Kidney capillary endothelial cell (primary cell): ENCODE data around the gene GH2.
A peak's percentile ranks its signal among the peaks of the same experiment; 100 is the strongest.
"Not testable (repeated sequence)": the region's sequence is repeated elsewhere in the genome, so short reads cannot be mapped to it uniquely, and the experiment has no call there.

Source experiments
- DNase-seq: peaks from one replicate; pipeline ENCODE4 v3.0.0-alpha.2; 2018; ENCODE audit warnings: low spot score

GH2 gene

DNA sequence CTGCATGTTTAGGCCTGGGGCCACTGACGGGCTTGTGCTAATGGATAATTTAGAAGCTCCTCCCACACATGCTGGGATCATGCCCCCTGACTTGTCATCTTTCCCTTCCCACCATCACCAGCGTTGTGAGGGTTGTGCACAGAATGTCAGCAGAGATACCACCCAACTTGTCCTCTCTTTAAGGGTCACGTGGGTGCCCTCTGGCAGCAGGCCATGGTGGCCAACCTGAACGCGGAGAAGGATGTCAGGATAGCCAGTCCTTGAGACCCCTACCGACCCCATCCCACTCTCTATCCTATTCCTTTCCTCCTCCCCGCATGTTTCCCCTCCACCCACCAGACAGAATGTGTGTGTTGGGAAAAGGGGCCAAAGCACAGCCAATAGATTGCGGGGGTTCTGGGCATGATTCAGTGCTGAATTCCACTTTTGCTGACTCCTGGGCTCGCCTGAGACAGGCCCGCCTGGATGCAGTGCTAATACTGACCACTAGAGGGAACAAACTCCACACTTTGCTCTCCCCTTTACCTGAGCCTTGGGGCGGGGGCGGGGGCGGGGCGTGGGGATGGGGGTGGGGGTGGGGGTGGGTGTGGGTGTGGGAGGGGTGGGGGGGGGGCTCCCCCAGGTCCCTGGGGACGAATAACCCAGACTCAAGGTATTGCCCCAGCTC, at the start of gene GH2:
GH2 (minus strand) TSS at position 10 of the 667 bp plus-strand sequence. CDS start 143 bp downstream, outside the sequence.
- peak; percentile 37 for DNase-seq

DNA sequence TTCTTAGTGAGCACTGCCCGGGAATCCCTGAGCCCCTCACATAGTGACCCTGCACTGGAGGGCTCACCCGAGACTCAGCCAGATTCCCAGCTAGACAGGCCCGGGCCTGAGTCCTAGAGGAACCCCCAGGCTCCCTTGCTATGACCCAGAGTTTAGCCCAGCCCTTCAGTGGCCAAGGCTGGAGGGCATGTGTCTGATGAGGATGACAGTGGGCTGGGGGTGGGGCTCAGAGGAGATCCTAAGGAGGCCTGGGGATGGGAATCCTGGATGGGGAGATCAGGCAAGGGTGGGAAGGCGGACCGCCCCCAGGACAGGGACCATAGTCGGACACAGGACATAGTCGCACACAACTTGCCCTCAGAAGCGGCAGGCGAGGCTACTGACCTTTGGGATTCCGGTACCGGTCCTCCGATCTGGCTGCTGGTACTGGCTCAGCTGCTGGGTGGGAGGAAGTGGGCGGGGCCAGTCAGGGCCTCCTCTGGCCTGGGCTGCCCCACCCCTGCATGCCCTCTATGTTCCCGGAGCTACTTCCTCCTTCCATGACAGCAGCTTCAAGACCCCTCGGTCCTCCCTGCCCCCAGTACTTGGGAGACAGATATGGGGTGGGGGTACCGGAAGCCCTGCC, 49.3 kb upstream of the GH2 start:
- peak; percentile 20 for DNase-seq

DNA sequence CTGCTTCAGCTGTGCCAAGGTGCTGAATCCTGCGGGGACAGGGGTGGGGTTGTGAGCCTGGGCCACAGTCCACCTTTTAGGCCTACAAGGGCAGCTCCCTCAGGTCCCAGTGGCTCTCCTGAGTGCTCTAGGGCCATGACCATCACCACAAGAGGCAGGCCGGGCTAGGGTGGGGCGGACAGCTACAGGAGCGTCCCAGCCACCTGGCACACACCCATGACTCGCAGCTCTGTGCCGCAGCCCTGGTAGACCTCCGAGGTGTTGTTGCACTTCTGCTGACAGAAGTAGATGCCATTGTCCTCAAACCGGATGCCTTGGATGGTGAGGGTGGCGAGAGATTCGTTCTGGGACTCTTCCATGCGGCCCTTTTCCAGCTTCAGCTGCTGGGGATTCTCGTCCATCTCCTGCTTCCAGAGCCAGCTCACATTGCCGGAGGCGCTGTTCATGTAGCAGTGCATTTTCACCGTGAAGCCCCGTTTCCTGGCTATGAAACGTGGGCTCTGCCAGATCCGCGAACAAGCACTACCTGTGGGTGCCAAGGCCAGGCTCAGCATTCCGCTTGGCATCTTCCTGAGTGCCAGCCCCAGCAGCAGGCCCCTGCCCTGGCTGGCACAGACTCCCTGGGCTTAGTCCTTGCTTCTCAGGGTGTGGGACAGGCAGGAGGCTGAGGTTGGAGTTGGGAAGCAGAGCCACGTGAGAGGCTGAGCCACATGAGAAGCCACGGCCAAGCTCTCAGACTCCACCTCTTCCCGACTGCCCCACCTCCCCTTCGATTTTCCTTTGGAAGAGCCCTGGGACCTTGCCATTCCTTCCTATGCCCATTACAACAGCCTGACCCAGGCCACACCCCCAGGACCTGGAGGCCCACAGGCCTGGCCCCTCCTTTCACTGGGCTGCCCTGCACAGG, 48.4 kb upstream of the GH2 start:
- DNase-seq: no peak

DNA sequence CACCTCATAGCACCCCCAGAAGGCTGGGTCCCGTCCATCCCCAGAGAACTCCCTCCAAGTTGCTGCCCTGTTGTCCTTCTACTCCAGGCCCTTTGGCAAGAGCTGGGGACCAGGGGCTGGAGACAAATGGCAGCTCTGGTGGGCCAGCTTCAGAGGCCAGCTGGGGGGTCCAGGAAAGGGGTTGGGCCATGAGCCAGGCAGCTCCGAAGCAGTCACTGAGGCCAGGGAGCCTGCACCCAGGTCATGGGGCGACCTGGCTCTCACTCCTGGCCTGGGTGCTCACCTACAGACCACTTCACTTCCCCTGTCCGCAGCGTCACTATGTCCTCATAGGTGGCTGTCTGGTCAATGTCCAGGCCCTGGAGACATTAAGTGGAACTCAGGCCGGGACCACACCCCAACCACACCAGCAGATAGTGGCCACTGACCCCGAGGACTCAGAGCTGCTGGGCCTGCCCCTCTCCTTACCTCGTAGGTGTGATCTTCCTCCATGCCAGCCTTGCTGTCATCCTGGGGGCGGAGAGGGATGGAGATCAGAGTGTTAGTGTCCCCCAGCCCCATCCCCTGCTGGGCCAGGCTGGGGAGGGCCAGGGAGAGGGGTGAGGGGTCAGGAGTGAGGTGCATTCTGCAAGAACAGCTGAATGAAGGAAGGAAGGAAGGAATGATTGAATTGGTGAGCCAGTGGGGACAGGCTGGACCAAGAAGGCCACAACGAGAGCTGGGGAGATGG, 47.4 kb upstream of the GH2 start:
- DNase-seq: no peak

DNA sequence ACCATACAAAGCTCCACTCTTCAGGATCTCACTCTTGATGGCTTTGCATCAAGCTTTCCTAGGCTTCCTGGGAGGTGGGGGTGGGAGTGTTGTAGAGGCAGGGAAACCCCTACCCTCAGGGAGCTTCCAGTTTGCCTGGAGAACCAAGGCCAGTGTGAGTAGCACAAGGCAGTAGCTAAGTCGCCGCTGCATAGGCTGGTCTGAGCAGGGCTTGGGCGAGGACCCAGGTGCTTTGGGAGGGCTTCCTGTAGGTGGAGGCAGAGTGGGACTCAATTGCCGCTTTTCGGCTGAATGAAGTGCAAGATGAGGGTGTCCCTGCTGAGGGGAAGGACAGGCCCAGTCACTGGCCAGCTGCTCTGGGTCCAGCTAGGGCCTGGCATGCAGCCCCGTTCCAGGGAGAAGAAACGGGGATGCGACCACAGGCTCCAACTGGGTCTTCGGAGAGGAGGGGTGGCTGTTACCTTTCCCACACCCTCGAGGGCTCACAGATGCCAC, 46.5 kb upstream of the GH2 start:
- DNase-seq: no peak

DNA sequence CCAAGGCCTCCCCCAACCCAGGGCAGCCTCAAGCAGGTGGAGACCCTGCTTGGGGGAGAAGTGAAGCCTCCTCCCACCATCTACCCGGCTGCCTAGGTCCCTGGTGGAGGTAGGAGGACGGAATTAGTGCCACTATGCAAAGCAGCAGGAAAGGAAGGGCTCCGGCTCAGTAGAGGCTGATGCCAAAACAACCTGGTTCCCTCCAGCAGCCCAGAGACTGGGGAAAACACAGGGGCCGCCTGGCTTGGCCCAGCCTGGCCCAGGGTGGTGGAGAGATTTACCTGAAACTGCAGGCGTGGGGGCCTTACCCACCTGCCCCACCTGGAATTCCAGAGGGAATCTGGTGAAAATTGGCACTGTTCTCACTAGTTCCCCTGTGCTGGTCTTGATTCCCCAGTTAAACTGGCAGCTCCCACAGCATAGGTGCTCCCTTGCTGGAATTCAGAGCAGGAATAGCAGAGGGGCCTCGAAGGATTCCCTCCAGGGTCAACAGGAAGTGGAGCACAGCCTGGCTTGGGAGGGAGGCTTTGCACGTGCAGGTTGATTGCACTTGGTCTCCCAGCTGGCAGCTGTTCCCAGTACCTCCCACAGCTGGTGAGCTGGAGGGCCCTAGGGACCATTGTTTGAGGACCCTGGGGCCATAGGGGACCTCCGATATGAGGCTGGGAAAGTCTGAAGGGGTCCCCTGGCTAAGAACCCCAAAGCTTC, 45.9 kb upstream of the GH2 start:
- DNase-seq: no peak

DNA sequence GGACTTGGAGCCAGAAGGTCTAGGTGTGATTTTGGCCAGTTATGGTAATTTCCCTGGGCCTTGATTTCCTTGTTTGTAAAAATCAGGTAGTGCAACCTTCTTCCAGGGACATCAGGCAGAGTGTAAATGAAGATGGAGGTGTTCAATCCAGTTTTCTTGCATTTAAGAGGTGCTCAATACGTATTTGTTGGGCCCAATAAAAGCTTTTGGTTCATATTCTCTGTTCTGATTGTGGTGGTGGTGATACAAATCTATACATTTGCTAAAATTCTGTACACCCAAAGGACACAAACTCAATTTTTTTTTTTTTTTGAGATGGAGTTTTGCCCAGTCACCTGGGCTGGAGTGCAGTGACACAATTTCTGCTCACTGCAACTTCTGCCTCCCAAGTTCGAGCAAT, 44.4 kb upstream of the GH2 start:
- no peak for DNase-seq

DNA sequence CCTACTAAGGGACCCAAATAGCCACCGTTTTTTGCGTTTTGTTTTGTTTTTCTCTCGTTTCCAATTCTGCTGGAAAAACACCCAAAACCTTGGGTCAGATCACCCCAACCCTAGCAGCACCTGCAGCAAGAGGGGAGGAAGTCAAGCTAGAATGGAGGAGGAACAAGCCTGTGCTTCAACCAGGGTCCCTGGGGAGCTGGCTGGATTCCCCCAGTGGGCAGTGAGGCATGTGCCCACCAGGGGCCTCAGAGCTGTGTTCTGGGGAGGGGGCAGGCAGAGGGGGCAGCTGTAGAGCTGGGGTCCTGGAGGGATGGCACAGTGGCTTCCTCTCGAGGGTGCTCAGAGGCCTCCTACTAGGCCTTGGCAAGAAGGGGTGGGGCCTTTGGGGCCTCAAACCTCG, 43.9 kb upstream of the GH2 start:
- no peak for DNase-seq

DNA sequence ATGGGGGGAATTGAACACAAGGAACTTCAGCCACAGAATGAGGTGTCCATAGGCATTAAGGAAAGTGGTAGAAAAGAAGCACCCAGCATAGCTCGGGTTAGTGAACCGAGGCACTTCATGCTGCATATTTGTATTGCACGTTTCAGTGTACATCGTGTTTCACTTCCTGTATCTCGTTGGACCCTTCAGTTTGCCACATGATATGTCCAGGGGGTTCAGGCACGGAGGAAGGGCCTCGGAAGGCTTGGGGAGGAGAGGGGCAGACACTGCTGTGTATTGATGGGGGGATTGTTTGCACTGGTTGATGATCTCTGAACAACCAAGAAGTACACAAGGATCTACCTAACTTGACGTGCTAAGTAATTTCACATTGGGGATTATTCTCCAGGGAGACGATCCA, 40.7 kb upstream of the GH2 start:
- not testable (repeated sequence) for DNase-seq

DNA sequence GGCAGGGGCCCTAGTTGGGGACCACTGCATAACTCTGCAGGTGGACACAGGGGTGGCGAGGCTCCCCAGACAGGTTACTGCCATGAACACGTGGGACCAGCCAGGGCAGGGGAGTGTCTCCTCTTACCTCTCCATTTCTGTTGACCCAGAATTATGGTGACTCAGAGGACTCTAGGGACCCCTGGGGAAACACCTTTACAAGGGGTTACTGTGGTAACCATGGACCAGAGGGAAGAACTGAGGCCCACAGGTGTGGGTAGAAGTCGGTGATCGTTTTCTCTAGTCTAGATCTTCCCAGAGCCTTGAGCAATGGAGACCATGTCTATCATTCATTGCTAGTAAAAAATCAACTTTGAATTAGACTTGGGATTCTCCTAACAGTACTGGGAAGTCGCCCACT, 39.0 kb upstream of the GH2 start:
- not testable (repeated sequence) for DNase-seq

DNA sequence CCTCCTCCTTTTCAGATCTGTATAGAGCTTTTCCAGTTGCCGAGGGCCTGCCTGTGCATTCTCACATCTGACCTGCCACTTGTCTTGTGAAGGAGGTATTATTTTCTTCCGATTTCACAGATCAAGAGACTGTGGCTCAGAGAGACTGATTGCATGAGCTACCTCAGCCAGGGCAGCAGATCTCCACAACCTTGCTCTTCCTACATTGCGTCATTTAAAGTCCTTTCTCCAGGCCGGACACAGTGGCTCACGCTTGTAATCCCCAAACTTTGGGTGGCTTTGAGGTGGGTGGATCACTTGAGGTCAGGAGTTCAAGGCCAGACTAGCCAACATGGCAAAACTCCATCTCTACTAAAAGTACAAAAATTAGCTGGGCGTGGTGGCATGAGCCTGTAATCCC, 38.3 kb upstream of the GH2 start:
- DNase-seq: not testable (repeated sequence)

DNA sequence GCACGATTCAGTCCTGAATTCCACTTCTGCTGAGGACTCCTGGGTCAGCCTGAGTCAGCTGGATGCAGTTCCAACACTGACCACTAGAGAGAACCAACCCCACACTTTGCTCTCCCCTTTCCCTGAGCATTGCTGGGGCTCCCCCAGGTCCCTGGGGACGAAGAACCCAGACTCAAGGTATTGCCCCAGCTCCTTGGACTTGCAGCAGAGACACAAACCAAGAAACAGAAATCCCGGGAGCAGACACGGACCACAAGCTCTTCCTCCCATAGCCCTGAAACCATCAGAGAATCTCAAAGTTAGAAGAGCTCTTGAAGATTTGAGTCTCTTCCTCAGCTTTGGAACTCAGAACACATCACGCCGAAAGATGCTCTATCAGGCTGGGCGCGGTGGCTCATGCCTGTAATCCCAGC, 37.6 kb upstream of the GH2 start:
- DNase-seq: peak; percentile 44

DNA sequence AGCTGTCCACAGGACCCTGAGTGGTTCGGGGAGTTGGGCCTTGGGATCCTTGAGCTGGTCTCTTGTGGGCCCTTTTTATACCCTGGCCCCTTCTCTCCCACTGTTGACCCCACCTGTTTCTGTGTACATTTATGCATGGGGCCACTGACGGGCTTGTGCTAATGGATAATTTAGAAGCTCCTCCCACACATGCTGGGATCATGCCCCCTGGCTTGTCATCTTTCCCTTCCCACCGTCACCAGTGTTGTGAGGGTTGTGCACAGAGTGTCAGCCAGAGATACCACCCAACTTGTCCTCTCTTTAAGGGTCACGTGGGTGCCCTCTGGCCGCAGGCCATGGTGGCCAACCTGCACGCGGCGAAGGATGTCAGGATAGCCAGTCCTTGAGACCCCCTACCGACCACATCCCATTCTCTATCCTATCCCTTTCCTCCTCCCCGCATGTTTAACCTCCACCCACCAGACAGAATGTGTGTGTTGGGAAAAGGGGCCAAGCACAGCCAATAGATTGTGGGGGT, 37.1 kb upstream of the GH2 start, which contains the start of gene GH1:
GH1 (minus strand) TSS at position 51 of the 517 bp plus-strand sequence. CDS start 63 bp downstream, outside the sequence.
- not testable (repeated sequence) for DNase-seq

DNA sequence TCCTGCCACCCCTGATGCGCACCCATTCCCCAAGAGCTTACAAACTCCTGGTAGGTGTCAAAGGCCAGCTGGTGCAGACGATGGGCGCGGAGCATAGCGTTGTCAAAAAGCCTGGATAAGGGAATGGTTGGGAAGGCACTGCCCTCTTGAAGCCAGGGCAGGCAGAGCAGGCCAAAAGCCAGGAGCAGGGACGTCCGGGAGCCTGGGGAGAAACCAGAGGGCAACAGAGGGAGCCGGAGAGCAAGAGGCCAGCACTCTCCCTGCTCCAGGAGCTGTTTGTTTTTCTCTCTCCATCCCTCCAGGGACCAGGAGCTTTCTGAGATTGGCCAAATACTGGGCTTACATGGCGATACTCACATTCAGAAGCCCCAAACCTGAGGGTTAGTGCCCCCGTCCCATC, 36.6 kb upstream of the GH2 start:
- DNase-seq: no peak

DNA sequence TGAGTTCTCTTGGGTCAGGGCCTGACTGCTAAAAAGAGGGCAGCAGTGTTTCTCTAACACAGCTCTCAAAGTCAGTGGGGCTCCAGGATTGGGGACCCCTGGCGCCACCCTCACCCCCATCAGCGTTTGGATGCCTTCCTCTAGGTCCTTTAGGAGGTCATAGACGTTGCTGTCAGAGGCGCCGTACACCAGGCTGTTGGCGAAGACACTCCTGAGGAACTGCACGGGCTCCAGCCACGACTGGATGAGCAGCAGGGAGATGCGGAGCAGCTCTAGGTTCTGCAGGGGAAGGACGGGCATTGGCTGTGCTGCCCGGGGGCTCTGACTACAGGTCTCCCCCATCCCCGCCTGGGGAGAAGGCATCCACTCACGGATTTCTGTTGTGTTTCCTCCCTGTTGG, 35.9 kb upstream of the GH2 start:
- no peak for DNase-seq

DNA sequence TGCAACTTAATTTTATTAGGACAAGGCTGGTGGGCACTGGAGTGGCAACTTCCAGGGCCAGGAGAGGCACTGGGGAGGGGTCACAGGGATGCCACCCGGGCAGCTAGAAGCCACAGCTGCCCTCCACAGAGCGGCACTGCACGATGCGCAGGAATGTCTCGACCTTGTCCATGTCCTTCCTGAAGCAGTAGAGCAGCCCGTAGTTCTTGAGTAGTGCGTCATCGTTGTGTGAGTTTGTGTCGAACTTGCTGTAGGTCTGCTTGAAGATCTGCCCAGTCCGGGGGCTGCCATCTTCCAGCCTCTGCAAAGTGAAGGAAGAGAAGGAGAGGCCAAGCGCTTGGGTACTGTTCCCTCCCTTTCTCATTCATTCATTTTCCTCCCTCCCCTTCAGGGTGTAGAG, 35.5 kb upstream of the GH2 start:
- not testable (repeated sequence) for DNase-seq

DNA sequence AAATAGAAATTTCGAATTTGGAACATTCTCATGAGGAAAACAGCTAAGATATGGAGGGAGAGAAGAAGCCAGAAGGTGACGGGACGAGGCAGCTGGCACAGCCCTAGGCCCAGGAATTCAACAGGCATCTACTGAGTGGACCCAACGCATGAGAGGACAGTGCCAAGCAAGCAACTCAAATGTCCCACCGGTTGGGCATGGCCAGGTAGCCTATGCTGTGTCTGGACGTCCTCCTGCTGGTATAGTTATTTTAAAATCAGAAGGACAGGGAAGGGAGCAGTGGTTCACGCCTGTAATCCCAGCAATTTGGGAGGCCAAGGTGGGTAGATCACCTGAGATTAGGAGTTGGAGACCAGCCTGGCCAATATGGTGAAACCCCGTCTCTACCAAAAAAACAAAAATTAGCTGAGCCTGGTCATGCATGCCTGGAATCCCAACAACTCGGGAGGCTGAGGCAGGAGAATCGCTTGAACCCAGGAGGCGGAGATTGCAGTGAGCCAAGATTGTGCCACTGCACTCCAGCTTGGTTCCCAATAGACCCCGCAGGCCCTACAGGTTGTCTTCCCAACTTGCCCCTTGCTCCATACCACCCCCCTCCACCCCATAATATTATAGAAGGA, 34.9 kb upstream of the GH2 start:
- no peak for DNase-seq

DNA sequence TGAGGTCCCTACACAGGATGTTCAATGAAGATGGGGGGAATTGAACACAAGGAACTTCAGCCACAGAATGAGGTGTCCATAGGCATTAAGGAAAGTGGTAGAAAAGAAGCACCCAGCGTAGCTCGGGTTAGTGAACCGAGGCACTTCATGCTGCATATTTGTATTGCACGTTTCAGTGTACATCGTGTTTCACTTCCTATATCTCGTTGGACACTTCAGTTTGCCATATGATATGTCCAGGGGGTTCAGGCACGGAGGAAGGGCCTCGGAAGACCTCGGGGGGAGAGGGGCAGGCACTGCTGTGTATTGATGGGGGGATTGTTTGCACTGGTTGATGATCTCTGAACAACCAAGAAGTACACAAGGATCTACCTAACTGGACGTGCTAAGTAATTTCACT, 34.0 kb upstream of the GH2 start:
- DNase-seq: not testable (repeated sequence)

DNA sequence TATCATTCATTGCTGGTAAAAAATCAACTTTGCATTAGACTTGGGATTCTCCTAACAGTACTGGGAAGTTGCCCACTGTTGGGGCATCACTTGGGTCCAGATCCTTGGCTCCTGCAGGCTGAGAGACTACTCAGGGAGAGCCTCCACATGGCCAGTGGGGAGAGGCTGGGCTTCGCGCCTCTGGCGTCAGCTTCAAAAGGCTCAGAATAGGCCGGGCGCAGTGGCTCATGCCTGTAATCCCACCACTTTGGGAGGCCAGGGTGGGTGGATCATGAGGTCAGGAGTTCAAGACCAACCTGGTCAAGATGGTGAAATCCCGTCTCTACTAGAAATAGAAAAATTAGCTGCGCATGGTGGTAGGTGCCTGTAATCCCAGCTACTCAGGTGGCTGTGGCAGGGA, 32.7 kb upstream of the GH2 start:
- no peak for DNase-seq

DNA sequence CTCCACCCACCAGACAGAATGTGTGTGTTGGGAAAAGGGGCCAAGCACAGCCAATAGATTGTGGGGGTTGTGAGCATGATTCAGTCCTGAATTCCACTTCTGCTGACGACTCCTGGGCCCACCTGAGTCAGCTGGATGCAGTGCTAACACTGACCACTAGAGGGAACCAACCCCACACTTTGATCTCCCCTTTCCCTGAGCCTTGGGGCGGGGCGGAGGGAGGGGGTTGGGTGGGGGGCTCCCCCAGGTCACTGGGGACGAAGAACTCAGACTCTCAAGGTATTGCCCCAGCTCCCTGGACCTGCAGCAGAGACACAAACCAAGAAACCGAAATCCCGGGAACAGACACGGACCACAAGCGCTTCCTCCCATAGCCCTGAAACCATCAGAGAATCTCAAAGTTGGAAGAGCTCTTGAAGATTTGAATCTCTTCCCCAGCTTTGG, 29.9 kb upstream of the GH2 start:
- no peak for DNase-seq
